DMS 273 treated with DMSO at 0.1 percent for 48 hours (cell line): Measurements from ENCODE around the gene PDCD5.
"Not testable (repeated sequence)": the region's sequence is repeated elsewhere in the genome, so short reads cannot be mapped to it uniquely, and the experiment has no call there.

ENCODE experiments used
- DNase-seq: peaks from one replicate; lab custom pipeline; 2025; lab: John Stamatoyannopoulos, UW

Gene PDCD5, protein sequence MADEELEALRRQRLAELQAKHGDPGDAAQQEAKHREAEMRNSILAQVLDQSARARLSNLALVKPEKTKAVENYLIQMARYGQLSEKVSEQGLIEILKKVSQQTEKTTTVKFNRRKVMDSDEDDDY

DNA sequence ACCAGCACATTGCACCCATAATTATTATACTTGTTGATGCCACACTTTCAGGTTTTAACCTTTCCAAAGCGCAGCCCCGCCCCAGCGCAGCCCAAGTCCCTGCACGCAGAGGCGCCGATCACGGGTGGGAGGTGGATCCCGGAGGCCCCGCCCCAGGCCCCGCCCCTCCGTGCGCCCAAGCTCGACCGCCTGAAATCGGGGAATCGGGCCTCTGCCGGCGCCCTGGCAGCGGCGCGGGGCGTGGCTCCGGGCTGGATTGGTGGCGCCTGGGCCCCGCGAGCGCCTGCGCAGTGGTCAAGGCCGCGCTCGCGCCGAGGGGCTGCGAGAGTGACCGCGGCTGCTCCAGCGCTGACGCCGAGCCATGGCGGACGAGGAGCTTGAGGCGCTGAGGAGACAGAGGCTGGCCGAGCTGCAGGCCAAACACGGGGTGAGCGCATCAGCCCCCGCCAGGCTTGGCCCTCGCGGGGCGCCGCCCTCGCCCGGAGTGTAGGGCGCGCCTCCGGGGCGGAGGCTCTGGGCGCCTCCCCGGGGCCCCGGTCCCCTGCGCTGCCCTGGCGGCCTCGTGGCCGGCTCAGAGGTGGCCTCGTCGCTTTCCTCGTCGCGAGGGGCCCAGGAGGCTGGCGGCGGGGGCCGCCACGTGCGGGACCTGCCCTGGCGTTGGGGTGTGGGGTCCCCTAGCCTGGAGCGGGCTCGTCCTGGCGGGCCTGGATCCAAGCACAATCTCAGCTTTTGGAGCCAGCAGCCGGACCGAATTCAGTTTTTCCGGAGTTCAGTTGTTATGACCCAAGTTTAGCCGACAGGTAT is at the start of gene PDCD5:
Gene PDCD5 (plus strand): TSS at position 290 of the 804 bp plus-strand sequence. CDS start 72 bp downstream, at position 362.
- DNase-seq = peak; percentile 72

DNA sequence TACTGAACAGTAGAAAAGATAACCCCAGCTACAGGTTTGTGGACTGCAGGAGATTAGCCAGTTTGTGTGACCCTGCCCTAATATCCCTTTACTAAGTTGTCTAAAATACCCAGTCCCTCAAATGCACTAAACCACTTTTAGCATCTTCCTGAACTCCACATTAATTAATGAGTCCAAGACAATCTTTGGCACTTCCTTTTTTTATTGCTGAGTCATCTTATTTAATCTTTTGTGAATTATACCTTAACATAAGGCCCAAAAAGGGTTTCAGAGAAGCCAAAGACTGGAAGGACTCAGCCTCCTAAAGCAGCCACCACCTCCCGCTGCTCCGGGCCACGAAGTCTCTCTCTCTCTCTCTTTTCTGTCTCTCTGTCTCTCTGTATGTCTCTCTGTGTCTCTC is 48.8 kb upstream of the PDCD5 start:
- no peak for DNase-seq

DNA sequence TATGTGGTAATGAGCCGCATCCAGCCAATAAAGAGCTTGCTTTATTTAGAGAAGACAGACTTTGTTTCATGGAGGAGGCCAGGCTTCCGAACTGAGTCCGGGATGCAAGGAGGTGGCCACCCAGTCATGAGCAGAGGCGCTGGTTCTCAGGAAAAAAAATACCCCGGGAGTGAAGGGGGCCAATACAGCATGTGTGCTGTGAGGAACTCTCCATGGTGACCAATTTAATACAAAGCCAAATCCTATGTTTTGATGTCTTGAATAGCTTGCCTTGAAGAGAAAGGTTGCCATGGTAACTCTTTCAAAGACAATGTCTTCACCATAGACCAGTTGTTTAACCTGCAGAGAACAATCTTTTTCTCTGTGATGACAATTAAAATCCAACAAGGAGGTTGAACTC is 43.4 kb upstream of the PDCD5 start:
- DNase-seq = no peak

DNA sequence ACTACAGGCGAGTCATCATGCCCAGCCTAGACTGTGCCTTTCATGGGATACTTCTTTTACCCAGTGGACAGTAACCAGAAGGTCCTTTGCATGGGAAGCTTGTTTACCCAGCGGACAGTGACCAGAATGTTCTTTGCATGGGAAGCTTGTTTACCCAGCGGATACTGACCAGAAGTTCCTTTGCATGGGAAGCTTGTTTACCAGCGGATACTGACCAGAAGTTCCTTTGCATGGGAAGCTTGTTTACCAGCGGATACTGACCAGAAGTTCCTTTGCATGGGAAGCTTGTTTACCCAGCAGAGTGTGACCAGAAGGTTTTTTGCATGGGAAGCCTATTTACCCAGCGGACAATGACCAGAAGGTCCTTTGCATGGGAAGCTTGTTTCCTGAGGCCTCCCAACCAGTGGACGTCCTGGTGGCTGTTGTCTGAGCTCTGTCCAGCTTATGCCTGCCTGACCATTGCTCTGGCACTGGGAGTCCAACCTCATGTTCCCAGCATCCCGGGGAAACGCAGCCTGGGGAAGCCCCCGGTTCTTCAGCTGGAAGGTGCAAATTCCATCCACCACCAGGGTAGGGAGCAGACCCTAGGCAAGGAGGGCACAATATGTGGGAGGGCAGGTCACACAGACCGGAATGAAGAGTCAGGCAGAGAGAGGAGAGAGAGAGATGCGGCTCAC is 41.6 kb upstream of the PDCD5 start:
- DNase-seq = no peak

DNA sequence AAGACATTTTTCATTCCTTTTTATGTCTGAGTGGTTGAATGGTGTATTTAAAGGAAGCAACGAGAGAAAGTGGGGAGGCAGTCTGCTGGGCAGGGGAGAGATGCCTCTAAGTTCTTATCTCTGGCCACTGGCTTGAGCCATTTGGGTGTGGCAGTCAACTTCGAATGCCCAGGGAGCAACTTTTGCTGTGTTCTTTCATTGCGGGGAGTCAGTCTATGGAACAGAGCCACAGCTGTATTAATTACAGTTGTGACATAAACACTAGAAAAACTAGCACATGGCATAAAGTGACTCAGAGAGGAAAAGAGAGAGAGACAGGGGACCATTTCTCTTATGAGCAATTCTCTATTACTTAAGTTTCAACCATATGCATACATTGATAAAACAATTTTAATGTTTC is 40.4 kb upstream of the PDCD5 start:
- no peak for DNase-seq

DNA sequence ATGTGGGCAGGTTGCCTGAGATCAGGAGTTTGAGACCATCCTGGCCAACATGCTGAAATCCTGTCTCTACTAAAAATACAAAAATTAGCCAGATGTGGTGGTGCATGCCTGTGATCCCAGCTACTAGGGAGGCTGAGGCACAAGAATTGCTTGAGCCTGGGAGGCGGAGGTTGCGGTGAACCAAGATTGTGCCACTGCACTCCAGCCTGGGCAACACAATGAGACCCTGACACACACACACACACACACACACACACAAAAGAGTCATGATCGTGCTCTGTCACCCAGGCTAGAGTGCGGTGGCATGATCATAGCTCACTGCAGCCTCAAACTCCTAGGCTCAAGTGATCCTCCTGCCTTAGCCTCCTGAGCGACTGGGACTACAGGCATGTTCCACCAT is 39.6 kb upstream of the PDCD5 start:
- not testable (repeated sequence) for DNase-seq

DNA sequence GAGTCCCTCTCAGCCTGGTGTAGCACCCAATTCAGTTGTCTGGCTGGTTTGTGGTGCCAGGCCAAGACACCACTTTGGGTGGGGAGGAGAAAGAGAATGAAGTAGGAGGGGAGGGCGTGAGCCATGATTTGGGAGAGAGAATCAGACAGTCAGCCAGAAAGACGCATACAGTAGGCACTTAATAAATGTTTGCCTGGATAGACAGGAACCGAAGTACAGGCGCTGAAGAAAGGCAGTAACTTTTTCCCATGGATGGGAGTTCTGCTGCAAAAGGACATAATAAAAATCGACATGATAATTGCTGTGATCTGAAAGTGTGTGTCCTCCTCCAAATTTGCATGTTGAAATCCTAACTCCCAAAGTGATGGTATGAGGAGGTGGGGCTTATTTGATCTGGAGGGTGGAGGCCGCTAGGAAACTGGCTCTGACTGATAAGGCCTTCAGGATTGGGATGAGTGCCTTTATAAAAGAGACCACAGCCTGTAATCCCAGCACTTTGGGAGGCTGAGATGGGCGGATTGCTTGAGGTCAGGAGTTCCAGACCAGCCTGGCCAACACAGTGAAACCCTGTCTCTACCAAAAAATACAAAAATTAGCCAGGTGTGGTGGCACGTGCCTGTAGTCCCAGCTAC is 38.4 kb upstream of the PDCD5 start:
- no peak for DNase-seq

DNA sequence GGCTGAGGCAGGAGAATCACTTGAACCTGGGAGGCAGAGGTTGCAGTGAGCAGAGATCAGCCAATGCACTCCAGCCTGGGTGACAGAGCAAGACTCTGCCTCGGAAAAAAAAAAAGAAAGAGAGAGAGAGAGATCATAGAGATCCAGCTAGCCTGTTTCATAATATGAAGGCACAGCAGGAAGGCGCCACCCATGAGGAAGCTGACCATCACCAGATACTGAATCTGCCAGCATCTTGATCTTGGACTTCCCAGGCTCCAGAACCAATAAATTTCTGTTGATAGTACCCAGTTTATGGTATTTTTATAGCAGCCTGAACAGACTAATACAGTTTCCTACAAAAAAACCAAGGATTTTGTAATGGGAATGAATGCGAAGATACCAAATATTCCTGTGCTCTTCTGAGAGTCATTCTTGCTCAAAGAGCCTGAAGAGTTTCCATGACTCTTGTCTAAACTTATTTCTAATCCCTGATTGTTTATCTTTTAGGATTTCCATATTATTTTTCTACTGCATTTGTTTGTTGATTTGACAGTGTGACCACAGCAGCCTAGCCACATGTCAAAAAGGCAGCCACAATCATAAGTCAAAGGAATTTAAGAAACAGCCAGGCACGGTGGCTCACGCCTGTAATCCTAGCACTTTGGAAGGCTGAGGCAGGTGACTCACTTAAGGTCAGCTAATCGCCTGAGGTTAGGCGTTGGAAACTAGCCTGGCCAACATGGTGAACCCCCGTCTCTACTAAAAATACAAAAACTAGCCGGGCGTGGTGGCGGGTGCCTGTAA is 37.7 kb upstream of the PDCD5 start:
- DNase-seq = no peak

DNA sequence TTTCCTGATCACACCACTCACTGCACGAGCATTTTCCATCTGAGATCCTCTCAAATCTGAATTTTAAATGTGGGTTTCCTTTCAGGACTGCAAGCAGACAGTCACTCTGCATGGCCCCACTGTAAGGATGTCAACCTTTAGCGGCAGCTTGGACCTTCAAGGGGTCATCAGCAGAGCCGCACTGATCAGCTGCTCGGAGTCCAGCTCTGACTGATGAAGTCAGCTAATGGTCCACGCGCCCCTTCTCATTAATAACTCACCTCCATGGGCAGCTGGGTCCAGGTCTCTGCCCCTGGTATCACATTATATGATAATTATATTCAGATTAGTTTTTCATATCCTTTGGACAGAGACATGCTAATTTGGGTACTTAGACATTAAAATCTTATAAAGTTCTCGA is 36.1 kb upstream of the PDCD5 start:
- DNase-seq = no peak

DNA sequence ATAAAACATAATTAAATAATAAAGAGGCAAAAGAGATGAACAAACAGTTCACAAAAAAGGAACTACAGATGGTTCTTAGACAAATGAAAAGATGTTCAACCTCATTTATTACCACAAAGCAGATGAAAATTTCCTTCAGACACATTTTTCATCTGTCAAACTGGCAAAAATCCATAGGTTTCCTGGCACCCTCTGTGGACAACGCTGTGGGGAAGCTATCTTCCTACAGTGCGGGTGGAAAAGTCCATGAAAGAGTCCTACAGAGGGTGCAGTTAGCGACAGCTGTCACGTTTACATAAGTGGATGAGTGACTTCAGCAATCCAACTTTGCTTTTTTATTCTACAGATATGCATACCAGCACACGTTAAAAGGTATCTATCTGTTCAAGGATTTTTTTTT is 30.3 kb upstream of the PDCD5 start:
- DNase-seq = peak; percentile 76

DNA sequence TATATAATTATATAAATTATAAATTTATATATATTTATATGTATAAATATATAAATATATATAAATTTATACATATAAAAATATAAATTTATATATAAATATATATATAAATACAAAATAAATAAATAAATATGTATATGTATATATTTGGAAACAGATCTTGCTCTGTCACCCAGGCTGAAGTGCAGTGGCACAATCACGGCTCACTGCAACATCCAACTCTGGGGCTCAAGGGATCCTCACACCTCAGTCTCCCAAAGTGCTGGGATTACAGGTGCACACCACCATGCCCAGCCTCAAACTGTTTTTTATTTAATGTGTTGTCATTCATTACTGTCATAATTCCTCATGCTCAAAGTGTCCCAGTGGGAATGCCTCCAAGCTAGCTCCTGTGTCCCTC is 25.2 kb upstream of the PDCD5 start:
- DNase-seq = no peak

DNA sequence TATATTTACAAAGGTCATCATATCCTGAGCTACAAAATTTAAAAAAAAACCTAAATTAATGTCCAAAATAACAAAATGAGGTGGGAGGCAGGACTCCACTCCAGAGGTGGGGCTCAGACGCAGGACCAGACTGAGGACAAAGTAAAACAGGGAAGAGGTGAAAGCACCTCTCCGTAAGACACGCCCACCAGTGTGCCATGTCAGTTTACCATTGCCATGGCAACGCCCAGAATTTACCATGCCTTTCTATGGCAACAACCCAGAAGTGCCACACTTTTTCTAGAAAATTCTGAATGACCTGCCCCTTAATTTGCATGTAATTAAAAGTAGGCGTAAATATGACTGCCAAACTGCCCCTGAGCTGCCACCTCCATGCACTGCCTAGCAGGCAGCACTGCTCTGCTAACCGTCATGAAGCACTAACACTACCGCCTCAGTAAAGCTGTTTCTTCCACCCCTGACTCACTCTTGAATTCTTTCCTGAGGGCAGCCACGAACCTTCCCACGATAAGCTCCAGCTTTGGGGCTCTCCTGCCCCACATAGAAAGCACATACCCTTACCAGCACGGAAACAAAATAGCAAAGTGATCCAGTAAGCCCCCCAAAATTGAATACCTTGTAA is 22.3 kb upstream of the PDCD5 start:
- DNase-seq = no peak

DNA sequence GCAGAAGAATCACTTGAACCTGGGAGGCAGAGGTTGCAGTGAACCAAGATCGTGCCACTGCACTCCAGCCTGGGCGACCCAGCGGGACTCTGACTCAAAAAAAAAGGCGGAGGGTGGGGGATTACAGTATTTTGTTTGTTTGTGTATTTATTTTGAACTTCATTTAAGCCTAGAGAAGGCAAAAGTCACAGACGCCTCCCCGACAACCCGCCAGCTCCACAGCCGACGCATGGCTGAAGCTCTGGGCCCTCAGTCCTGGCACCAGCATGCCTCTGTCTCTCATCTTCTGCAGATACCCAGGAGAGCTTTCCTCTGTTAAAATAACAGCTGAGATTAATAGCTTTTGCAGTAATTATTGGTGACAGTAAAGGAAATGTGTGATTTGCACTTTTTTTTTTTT is 17.2 kb upstream of the PDCD5 start:
- DNase-seq = no peak

DNA sequence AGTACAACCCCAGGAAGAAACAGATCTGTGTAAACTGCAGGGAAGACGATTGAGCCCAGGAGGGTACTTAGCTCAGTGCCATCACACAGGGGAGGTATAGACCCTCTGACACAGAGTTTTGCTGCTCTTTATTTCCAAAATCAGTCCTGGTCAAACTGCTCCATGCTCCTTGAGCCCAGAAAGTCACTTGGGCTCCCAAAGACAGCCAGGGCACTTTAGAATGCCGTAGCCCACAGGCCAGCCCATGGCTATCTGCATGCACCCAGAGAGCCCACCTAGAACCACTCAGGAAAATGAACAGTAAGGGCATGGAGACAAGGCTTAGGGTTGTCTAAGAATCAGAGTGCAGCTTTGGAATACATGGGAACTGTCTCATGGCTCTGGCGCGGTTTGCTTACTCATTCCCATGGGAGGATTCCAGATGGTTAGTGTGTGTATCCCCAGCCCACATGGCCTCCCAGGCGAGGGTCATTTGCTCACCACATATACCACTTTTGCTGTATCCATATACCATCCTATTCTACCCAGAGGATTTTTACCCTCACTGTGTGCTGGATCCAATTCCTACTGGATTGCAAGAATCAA is 14.7 kb upstream of the PDCD5 start:
- peak; percentile 35 for DNase-seq

DNA sequence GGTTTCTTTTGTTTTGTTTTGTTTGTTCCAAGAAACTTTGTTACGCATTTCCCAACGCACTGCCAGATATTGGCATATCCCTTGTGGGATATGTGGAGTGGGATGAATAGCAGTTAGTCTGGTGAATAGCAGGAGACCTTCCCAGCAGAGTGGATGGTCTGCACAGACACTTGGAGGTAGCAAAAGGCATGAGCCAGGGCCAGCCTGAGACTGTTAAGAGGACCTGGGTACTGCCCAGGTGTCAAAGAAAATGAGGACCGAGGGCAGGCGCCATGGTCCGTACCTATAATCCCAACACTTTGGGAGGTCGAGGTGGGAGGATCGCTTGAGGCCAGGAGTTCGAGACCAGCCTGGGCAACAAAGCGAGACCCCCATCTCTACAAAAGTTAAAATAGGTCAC is 13.5 kb upstream of the PDCD5 start:
- no peak for DNase-seq

DNA sequence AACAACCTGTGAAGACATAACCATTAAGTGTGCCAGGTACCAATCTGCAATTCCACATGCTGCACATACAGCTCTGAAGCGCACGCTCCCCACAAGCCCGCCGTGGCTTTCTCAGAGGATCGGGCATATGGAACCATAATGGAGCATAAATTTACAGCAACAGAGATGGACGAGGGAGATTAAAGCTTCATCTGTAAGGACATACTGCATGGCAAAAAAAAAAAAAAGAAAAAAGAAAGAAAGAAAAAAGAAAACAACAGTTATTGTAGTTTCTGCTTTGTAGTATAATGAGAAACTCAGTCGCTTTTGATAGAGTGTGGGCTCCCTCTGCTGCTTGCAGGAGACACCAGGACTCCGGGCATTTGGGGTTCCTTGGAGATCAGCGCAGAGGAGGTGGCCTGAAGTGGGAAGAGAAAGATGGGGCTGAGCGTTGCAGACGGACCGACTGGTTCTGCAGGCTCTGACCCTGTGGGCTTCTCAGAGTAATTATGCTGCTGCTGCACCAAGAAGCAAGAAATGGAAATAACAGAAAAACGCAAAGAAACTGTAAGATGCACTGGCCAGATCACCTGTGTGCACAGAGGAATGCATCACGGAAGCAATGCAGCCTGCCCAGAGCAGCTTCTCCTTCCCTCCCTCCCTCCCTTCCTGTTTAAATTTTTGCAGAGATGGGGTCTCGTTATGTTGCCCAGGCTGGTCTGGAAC is 10.8 kb upstream of the PDCD5 start:
- DNase-seq = peak; percentile 53

DNA sequence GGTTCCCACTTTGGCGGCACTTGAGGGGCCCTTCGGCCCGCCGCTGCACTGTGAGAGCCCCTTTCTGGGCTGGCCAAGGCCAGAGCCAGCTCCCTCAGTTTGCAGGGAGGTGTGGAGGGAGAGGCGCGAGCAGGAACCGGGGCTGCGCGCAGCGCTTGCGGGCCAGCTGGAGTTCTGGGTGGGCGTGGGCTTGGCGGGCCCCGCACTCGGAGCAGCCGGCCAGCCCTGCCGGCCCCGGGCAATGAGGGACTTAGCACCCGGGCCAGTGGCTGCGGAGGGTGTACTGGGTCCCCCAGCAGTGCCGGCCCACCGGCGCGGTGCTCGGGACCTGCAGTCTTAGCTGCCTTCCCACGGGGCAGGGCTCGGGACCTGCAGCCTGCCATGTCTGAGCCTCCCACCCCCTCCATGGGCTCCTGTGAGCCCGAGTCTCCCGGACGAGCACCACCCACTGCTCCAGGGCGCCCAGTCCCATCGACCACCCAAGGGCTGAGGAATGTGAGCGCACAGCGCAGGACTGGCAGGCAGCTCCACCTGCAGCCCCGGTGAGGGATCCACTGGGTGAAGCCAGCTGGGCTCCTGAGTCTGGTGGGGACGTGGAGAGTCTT is 9.4 kb upstream of the PDCD5 start:
- DNase-seq = not testable (repeated sequence)

DNA sequence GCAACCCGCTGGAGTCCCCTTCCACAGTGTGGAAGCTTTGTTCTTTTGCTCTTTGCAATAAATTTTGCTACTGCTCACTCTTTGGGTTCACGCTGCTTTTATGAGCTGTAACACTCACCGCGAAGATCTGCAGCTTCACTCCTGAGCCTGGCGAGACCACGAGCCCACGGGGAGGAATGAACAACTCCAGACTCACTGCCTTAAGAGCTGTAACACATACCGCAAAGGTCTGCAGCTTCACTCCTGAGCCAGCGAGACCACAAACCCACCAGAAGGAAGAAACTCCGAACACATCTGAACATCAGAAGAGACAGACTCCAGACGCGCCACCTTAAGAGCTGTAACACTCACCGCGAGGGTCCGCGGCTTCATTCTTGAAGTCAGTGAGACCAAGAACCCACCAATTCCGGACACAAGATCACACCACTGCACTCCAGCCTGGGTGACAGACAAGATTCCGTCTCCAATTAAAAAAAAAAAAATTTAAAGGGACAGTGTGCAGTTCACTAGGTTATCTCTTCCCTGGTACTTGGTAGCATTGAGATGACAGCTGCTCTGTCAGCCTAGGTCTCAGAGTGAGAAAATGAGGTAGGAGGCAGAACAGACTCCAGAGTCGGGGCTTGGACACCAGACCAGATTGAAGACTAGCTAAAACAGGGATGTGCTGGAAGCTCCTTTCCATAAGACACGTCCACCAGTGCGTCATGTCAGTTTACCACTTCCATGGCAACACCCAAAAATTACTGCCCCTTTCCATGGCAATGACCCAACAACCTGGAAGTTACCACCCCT is 8.1 kb upstream of the PDCD5 start:
- DNase-seq = not testable (repeated sequence)

DNA sequence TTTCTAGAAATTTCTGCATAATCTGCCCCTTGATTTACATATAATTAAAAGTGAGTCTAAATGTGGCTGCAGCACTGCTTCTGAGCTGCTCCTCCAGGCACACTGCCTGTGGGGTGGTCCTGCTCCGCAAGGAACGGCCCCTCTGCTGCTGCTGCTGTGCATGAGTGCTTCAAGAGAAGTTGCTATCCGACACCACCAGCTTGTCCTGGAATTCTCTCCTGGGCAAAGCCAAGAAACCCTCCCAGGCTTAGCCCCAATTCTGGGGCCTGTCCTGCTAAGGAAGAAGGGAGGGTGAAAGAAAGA is 7.5 kb upstream of the PDCD5 start:
- no peak for DNase-seq

DNA sequence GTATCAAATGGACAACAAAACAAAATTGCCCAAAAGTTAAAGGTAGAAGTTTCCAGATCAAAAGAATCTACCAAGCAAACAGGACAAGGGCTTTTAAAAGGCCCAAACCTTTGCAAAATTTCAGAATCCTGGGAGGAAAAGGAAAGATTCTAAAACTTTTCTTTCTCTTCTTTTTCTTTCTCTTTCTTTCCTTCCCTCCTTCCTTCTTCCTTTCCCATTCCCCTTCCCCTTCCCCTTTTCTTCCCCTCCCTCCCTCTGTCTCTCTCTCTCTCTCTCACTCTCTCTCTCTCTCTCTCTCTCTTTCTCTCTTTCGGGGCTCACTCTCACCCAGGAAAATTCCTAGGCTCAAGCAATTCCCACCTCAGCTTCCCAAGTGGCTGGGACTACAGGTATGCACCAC is 4.2 kb upstream of the PDCD5 start:
- no peak for DNase-seq
